Measurements from ENCODE around the gene COG5.

COG5 gene

GRCh38 chr7:107427462-107427861, 136.3 kb downstream of the COG5 start:
- no peak overlapping the region for H3K27ac ChIP-seq (ENCODE audit: low read depth, low read length)
- H3K9ac ChIP-seq (ENCODE audit: low read depth, low read length), result no peak overlapping the region
- H3K9me3 ChIP-seq (ENCODE audit: insufficient read depth, low read depth, low read length), result peaks cover 5% of the 10 kb centered on the region; the same call in 1 of the 2 replicates
- H3K4me3 ChIP-seq (ENCODE audit: low read length), result no peak overlapping the region
- H3K36me3 ChIP-seq (ENCODE audit: insufficient read depth, low read length), result no peaks in the 10 kb centered on the region
- WGBS, result 96% methylated on average over 5 of the region's 5 CpGs
- H3K27me3 ChIP-seq (ENCODE audit: insufficient read depth, low read length), result no peaks in the 10 kb centered on the region
- H3K4me1 ChIP-seq (ENCODE audit: insufficient read depth, low read length), result no peaks in the 10 kb centered on the region

- 100% methylated on average over 1 of the region's 1 CpG for WGBS
- Histone ChIP-seq H3K27ac (ENCODE audit: low read depth, low read length) (no peak overlapping the region), H3K4me1 (ENCODE audit: insufficient read depth, low read length) (no peaks in the 10 kb centered on the region), H3K36me3 (ENCODE audit: insufficient read depth, low read length) (peaks cover 10% of the 10 kb centered on the region; the same call in 1 of the 2 replicates), H3K9ac (ENCODE audit: low read depth, low read length) (no peak overlapping the region), H3K27me3 (ENCODE audit: insufficient read depth, low read length) (no peaks in the 10 kb centered on the region), H3K9me3 (ENCODE audit: insufficient read depth, low read depth, low read length) (no peaks in the 10 kb centered on the region), H3K4me3 (ENCODE audit: low read length) (no peak overlapping the region)
Measured at GRCh38 chr7:107414198-107414597, 149.5 kb downstream of the COG5 start.

DNA sequence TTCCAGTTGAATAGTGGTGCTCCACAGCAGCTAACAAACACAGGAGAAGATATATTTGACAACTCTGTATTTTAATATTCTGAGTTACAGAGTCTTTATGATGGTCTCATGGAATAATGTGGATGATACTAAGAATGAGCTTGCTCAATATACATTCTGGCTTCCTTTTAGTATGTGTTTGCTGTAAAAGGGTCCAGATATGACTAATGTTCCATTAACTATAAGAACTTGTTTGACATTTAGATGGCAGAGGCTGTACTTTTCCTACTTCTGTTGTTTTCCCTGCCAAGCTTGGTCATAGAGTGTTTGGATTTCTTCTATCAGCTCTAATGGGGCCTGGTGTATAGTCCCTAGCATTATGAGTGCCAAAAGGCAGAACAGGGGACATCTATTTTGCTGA, 155.4 kb downstream of the COG5 start:
- Histone ChIP-seq H3K9ac (ENCODE audit: low read depth, low read length) (no peak overlapping the region), H3K4me3 (ENCODE audit: low read length) (no peak overlapping the region), H3K4me1 (ENCODE audit: insufficient read depth, low read length) (peaks cover 12% of the 10 kb centered on the region), H3K27me3 (ENCODE audit: insufficient read depth, low read length) (no peaks in the 10 kb centered on the region), H3K36me3 (ENCODE audit: insufficient read depth, low read length) (peaks cover 10% of the 10 kb centered on the region; the same call in 1 of the 2 replicates), H3K9me3 (ENCODE audit: insufficient read depth, low read depth, low read length) (no peaks in the 10 kb centered on the region), H3K27ac (ENCODE audit: low read depth, low read length) (no peak overlapping the region)

DNA sequence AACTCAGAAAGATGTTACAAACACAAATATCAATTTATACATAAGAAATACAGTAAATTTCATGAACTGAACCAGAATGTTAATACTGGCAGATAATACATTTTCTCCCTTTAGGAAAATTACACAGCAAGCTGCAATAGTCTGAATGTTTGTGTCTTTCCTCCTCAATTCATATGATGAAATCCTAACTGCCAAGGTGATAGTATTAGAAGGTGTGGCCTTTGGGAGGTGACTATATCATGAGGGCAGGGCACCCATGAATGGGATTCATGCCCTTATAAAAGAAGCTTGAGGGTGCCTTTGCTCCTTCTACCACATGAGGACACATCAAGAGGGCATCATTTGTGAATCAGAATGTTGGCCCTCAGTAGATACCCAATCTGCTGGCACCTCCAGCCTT, 158.2 kb downstream of the COG5 start:
- no peaks in the 10 kb centered on the region for H3K9me3 ChIP-seq (ENCODE audit: insufficient read depth, low read depth, low read length)
- no peaks in the 10 kb centered on the region for H3K27me3 ChIP-seq (ENCODE audit: insufficient read depth, low read length)
- peaks cover under 1% of the 10 kb centered on the region; the same call in 1 of the 2 replicates for H3K36me3 ChIP-seq (ENCODE audit: insufficient read depth, low read length)
- no peak overlapping the region for H3K9ac ChIP-seq (ENCODE audit: low read depth, low read length)
- no peak overlapping the region for H3K27ac ChIP-seq (ENCODE audit: low read depth, low read length)
- H3K4me3 ChIP-seq (ENCODE audit: low read length), result no peak overlapping the region
- H3K4me1 ChIP-seq (ENCODE audit: insufficient read depth, low read length), result peaks cover 12% of the 10 kb centered on the region

DNA sequence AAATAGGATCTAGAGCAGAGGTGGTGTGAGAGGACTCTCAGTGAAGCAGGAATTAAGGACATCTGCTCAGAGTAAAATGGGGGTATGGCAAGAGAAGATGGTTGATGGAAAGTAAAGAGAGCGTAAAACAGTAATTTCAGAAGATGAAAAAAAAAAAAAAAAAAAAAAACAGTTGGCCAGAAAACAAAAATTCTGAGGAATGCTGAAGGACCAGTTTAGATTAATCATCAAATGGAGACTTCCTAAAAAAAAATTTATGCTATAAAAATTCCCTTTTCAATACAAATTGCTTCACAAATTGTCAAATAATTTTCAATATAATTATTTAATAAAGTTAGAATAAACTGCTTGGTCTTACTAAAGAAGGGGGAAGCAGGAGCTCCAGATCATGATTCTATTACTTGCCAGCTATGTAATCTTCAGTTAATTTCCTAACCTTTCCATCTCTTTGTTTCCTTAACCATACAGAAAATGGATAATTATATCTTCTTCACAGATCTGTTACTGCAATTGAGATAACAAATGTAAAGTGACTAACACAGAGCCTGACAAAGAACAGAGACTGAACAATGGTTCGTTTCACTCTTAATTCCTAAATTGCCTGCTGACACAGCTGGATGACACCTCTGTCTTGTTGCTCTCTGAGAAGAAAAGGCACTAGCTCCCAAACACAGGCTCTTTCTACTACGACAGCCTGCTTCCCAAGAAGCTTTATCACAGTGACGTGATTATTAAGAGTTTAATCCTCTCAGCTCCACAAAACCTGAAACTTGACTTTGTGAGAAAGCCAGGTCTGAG, 158.8 kb downstream of the COG5 start:
- H3K36me3 ChIP-seq (ENCODE audit: insufficient read depth, low read length), result peaks cover 2% of the 10 kb centered on the region; the same call in 1 of the 2 replicates
- H3K9ac ChIP-seq (ENCODE audit: low read depth, low read length), result no peak overlapping the region
- H3K27ac ChIP-seq (ENCODE audit: low read depth, low read length), result no peak overlapping the region
- WGBS, result 85% methylated on average over 4 of the region's 4 CpGs
- peaks cover 12% of the 10 kb centered on the region for H3K4me1 ChIP-seq (ENCODE audit: insufficient read depth, low read length)
- H3K9me3 ChIP-seq (ENCODE audit: insufficient read depth, low read depth, low read length), result no peaks in the 10 kb centered on the region
- no peak overlapping the region for H3K4me3 ChIP-seq (ENCODE audit: low read length)
- no peaks in the 10 kb centered on the region for H3K27me3 ChIP-seq (ENCODE audit: insufficient read depth, low read length)

DNA sequence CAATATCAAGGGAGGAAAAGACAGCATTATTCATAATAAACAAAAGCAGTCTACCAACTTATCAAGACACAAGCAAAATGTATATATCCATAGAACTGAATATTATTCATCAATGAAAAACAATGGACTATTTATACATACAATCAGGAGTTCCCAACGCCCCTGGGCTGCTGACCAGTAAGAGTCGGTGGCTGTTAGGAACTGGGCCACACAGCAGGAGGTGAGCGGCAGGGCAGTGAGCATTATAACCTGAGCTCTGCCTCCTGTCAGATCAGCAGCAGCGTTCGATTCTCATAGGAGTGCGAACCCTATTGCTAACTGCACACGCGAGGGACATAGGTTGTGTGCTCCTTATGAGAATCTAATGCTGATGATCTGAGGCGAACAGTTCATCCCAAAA, 165.6 kb downstream of the COG5 start:
- H3K9me3 ChIP-seq (ENCODE audit: insufficient read depth, low read depth, low read length), result no peaks in the 10 kb centered on the region
- no peak overlapping the region for H3K4me3 ChIP-seq (ENCODE audit: low read length)
- 88% methylated on average over 9 of the region's 9 CpGs for WGBS
- H3K27me3 ChIP-seq (ENCODE audit: insufficient read depth, low read length), result no peaks in the 10 kb centered on the region
- no peak overlapping the region for H3K27ac ChIP-seq (ENCODE audit: low read depth, low read length)
- H3K36me3 ChIP-seq (ENCODE audit: insufficient read depth, low read length), result peaks cover 2% of the 10 kb centered on the region; the same call in 1 of the 2 replicates
- H3K4me1 ChIP-seq (ENCODE audit: insufficient read depth, low read length), result 0 out of 2 replicates have a peak, but pooled peaks cover 5% of the 10 kb centered on the region
- H3K9ac ChIP-seq (ENCODE audit: low read depth, low read length), result no peak overlapping the region

DNA sequence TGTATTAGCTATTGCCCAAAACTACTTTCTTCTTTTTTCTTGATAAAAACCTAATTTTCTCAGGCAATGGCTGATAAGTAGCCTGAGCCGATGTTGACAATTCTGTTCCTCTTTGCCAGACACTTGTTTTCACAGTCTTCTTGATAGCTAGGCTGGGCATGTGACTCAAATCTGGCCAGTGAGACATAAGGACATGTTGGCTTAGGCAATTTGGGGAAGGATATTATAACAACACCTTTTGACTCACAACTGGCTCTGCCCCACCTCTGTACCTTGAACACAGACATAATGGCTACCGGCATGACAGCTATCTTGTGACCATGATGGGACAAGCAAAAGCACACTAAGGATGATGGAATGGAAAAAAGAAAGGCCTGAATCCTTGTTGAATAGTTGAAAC, 166.7 kb downstream of the COG5 start:
- no peak overlapping the region for H3K9ac ChIP-seq (ENCODE audit: low read depth, low read length)
- H3K27me3 ChIP-seq (ENCODE audit: insufficient read depth, low read length), result no peaks in the 10 kb centered on the region
- no peak overlapping the region for H3K4me3 ChIP-seq (ENCODE audit: low read length)
- H3K4me1 ChIP-seq (ENCODE audit: insufficient read depth, low read length), result 0 out of 2 replicates have a peak, but pooled peaks cover 5% of the 10 kb centered on the region
- H3K9me3 ChIP-seq (ENCODE audit: insufficient read depth, low read depth, low read length), result no peaks in the 10 kb centered on the region
- 93% methylated on average over 2 of the region's 2 CpGs for WGBS
- H3K36me3 ChIP-seq (ENCODE audit: insufficient read depth, low read length), result peaks cover 2% of the 10 kb centered on the region; the same call in 1 of the 2 replicates
- no peak overlapping the region for H3K27ac ChIP-seq (ENCODE audit: low read depth, low read length)

GRCh38 chr7:107396081-107396480, 167.6 kb downstream of the COG5 start:
- Histone ChIP-seq H3K9me3 (ENCODE audit: insufficient read depth, low read depth, low read length) (no peaks in the 10 kb centered on the region), H3K9ac (ENCODE audit: low read depth, low read length) (no peak overlapping the region), H3K27me3 (ENCODE audit: insufficient read depth, low read length) (no peaks in the 10 kb centered on the region), H3K4me3 (ENCODE audit: low read length) (no peak overlapping the region), H3K36me3 (ENCODE audit: insufficient read depth, low read length) (peaks cover 2% of the 10 kb centered on the region; the same call in 1 of the 2 replicates), H3K27ac (ENCODE audit: low read depth, low read length) (no peak overlapping the region), H3K4me1 (ENCODE audit: insufficient read depth, low read length) (peaks cover 10% of the 10 kb centered on the region)
- WGBS, result no CpG with 5 or more reads among the region's 1 CpG

DNA sequence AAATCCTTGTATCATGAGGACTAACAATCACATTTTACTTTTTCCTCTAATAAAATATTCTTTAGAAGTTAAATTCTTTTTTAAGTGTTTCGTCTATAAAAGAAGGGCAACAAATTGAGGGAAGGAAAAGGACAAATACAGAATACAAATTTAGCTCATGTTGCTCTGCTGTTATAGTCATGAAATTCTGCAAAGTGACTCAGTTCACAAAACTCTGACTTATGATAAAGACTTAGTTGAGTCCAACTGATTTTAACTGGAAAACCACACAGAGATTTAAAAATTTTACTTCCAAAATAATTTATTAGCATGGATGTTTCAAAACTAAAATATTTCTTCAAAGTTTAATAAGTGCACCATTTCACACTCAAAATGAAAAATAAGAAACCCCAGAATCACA, 168.9 kb downstream of the COG5 start:
- Histone ChIP-seq H3K27ac (ENCODE audit: low read depth, low read length) (no peak overlapping the region), H3K27me3 (ENCODE audit: insufficient read depth, low read length) (no peaks in the 10 kb centered on the region), H3K9ac (ENCODE audit: low read depth, low read length) (no peak overlapping the region), H3K4me3 (ENCODE audit: low read length) (no peak overlapping the region), H3K9me3 (ENCODE audit: insufficient read depth, low read depth, low read length) (no peaks in the 10 kb centered on the region), H3K36me3 (ENCODE audit: insufficient read depth, low read length) (no peaks in the 10 kb centered on the region; the same call in 1 of the 2 replicates), H3K4me1 (ENCODE audit: insufficient read depth, low read length) (peaks cover 17% of the 10 kb centered on the region)
- no CpG with 5 or more reads among the region's 1 CpG for WGBS

DNA sequence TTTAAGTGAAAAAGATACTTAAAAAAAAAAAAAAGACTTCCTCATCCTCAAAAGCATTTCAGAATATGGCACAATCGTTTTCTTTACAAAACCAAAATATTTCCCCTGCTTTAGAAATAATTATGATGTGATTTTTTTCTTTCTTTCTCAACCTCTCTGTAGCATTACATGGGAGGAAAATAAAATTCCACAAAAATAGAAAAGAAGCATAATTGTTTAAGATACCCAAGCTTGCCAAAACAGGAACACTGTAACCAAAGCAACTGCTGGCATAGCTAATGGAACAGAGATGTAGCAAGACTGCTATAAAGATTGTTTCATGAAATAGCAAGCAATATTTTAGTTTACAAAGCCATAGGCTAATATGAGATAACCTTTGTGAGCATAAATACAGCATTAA, 169.4 kb downstream of the COG5 start:
- H3K9ac ChIP-seq (ENCODE audit: low read depth, low read length), result no peak overlapping the region
- no peaks in the 10 kb centered on the region for H3K36me3 ChIP-seq (ENCODE audit: insufficient read depth, low read length)
- H3K9me3 ChIP-seq (ENCODE audit: insufficient read depth, low read depth, low read length), result no peaks in the 10 kb centered on the region
- peaks cover 17% of the 10 kb centered on the region for H3K4me1 ChIP-seq (ENCODE audit: insufficient read depth, low read length)
- no peak overlapping the region for H3K27ac ChIP-seq (ENCODE audit: low read depth, low read length)
- H3K27me3 ChIP-seq (ENCODE audit: insufficient read depth, low read length), result no peaks in the 10 kb centered on the region
- WGBS, result no CpG with 5 or more reads among the region's 1 CpG
- no peak overlapping the region for H3K4me3 ChIP-seq (ENCODE audit: low read length)

GRCh38 chr7:107392830-107393229, 170.9 kb downstream of the COG5 start:
- Histone ChIP-seq H3K9ac (ENCODE audit: low read depth, low read length) (no peak overlapping the region), H3K36me3 (ENCODE audit: insufficient read depth, low read length) (no peaks in the 10 kb centered on the region), H3K27me3 (ENCODE audit: insufficient read depth, low read length) (no peaks in the 10 kb centered on the region), H3K4me1 (ENCODE audit: insufficient read depth, low read length) (peaks cover 15% of the 10 kb centered on the region), H3K27ac (ENCODE audit: low read depth, low read length) (no peak overlapping the region), H3K4me3 (ENCODE audit: low read length) (no peak overlapping the region), H3K9me3 (ENCODE audit: insufficient read depth, low read depth, low read length) (no peaks in the 10 kb centered on the region)
- 100% methylated on average over 3 of the region's 3 CpGs for WGBS

Measured in HUES64 (cell line).